B cell (primary cell): ENCODE data around the gene NFIB. TPM values are rescaled to one million over a fixed set of nuclear protein-coding genes. Genes with fewer than 3 reads are reported as not detected.

Source experiments
- ATAC-seq: fragments of 200-7000 bp; cut with Tn5 transposase; one replicate; pipeline ENCODE4 v1.10.0; 2021; ENCODE audit warnings: low read depth, mild to moderate bottlenecking, moderate number of reproducible peaks, moderate library complexity
- CTCF ChIA-PET: fragments of 350-600 bp; sonication (Branson Sonifier 250); formaldehyde crosslinking; loops from one replicate; lab custom pipeline; 2021; ENCODE audit warnings: antibody characterized with exemption, inconsistent platforms; lab: Charles Lee
- POLR2A ChIA-PET: fragments of 350-600 bp; sonication (Branson Sonifier 250); formaldehyde crosslinking; loops from one replicate; lab custom pipeline; 2021; ENCODE audit warnings: antibody characterized with exemption; lab: Charles Lee
- DNase-seq: peaks from one replicate; pipeline ENCODE4 v3.0.0; 2013
- H2AFZ ChIP-seq: 2 replicates; pipeline ENCODE4 v1.6.1; 2012; ENCODE audit warnings: mild to moderate bottlenecking, low read depth, low read length; ENCODE audit not compliant: insufficient read depth, poor library complexity, severe bottlenecking
- H3K27ac ChIP-seq, 2 donors: 1 replicate in 1 of 2; 2 replicates in 1 of 2; pipeline ENCODE4 v1.5.1; 2012 to 2013; ENCODE audit warnings: low read length in 2 of 2, mild to moderate bottlenecking in 2 of 2, moderate library complexity in 1 of 2
- H3K27me3 ChIP-seq, 4 experiments: fragments of 200-600 bp in 1 of 4; sonication (generic) in 1 of 4; replicated peaks in 1 of 4; 1 replicate in 2 of 4; 2 replicates in 2 of 4; pipeline versions ENCODE4 v1.6.1 to v1.7.0; 2013 to 2016; ENCODE audit warnings: low read length in 3 of 4, mild to moderate bottlenecking in 2 of 4, mixed read lengths in 1 of 4, moderate library complexity in 1 of 4; ENCODE audit not compliant: insufficient read depth in 4 of 4, control insufficient read depth in 3 of 4; ENCODE audit errors: control extremely low read depth in 1 of 4
- H3K36me3 ChIP-seq, 2 experiments: replicated peaks in 1 of 2; 1 replicate in 1 of 2; 2 replicates in 1 of 2; pipeline versions ENCODE4 v1.6.1 to v1.7.1; 2013; ENCODE audit warnings: low read length in 1 of 2; ENCODE audit not compliant: insufficient read depth in 2 of 2, control insufficient read depth in 1 of 2; ENCODE audit errors: control extremely low read depth in 1 of 2, extremely low read depth in 1 of 2
- H3K4me1 ChIP-seq, 2 donors: fragments of 200-600 bp in 1 of 2; sonication (generic) in 1 of 2; 1 replicate in 1 of 2; 2 replicates in 1 of 2; pipeline versions ENCODE4 v1.5.1 to v1.6.1; 2013 to 2017; ENCODE audit warnings: low read length in 2 of 2; ENCODE audit not compliant: control insufficient read depth in 2 of 2, insufficient read depth in 2 of 2
- H3K4me2 ChIP-seq: replicated peaks from 2 replicates; pipeline ENCODE3; 2012; ENCODE audit warnings: mild to moderate bottlenecking, low read depth, low read length; ENCODE audit not compliant: poor library complexity, severe bottlenecking
- H3K4me3 ChIP-seq, 5 experiments: fragments of 200-600 bp in 1 of 5; sonication (generic) in 1 of 5; 1 replicate in 3 of 5; 2 replicates in 2 of 5; pipeline versions ENCODE4 v1.5.1 to v1.7.0; 2011 to 2016; ENCODE audit warnings: low read length in 4 of 5, mild to moderate bottlenecking in 4 of 5, low read depth in 2 of 5, control low read depth in 1 of 5, moderate library complexity in 1 of 5; ENCODE audit not compliant: insufficient read depth in 1 of 5; ENCODE audit errors: control extremely low read depth in 1 of 5, extremely low read depth in 1 of 5
- H3K79me2 ChIP-seq: fragments of 200-600 bp; sonication (generic); one replicate; pipeline ENCODE4 v1.6.0; 2016; ENCODE audit warnings: low read length; ENCODE audit not compliant: control insufficient read depth, insufficient read depth
- H3K9ac ChIP-seq: fragments of 200-600 bp; sonication (generic); 2 replicates; pipeline ENCODE4 v1.6.1; 2017; ENCODE audit warnings: mild to moderate bottlenecking, low read length, moderate library complexity
- H3K9me3 ChIP-seq, 3 donors: one replicate each; pipeline versions ENCODE4 v1.6.1 to v1.7.1; 2013; ENCODE audit warnings: low read length in 2 of 3; ENCODE audit not compliant: control insufficient read depth in 2 of 3, insufficient read depth in 1 of 3; ENCODE audit errors: control extremely low read depth in 1 of 3
- H4K20me1 ChIP-seq: 2 replicates; pipeline ENCODE4 v1.6.0; 2012; ENCODE audit warnings: mild to moderate bottlenecking, low read length; ENCODE audit not compliant: insufficient read depth, control insufficient read depth, poor library complexity, severe bottlenecking
- H3K27ac Mint-ChIP-seq: one replicate; pipeline ENCODE4 v1.8.0; 2021; ENCODE audit warnings: mixed read lengths
- H3K27me3 Mint-ChIP-seq: one replicate; pipeline ENCODE4 v1.8.0; 2021; ENCODE audit warnings: mixed read lengths
- H3K4me1 Mint-ChIP-seq: one replicate; pipeline ENCODE4 v1.8.0; 2021; ENCODE audit warnings: mixed read lengths
- H3K4me3 Mint-ChIP-seq: one replicate; pipeline ENCODE4 v1.8.0; 2021; ENCODE audit warnings: mixed read lengths
- H3K9me3 Mint-ChIP-seq: one replicate; pipeline ENCODE4 v1.8.0; 2022; ENCODE audit warnings: mixed read lengths; ENCODE audit not compliant: insufficient read depth
- CTCF ChIP-seq: fragments of 200-600 bp; IDR thresholded peaks from one replicate; pipeline ENCODE4 v1.8.0; 2022; ENCODE audit warnings: antibody characterized with exemption, mild to moderate bottlenecking
- EZH2 ChIP-seq: IDR thresholded peaks from 2 replicates; pipeline ENCODE4 v1.6.1; 2012; ENCODE audit warnings: borderline replicate concordance, low read depth, mild to moderate bottlenecking, moderate library complexity, low read length; ENCODE audit not compliant: insufficient read depth, poor library complexity, severe bottlenecking
- WGBS: methylation state at CpG from one replicate; pipeline ENCODE4 v1.1.5; 2013; ENCODE audit warnings: missing lambda C conversion rate; ENCODE audit not compliant: insufficient coverage; 5-methylcytosine and 5-hydroxymethylcytosine counted together
- intact Hi-C: fragments of 100-400 bp; cut with micrococcal nuclease; formaldehyde crosslinking; loops from one replicate; pipeline ENCODE4 v1.10.0; 2022
- polyA plus RNA-seq: library from polyadenylated mRNA; depleted of rRNA; stranded (reverse); fragments of >200 nt; gene quantifications from 2 replicates; pipeline ENCODE4 v1.2.3, GENCODE V29; 2012
- total RNA-seq, 2 donors: library from RNA; stranded (reverse); fragments of 120-200 nt in 1 of 2; gene quantifications; 1 replicate in 1 of 2; 2 replicates in 1 of 2; pipeline versions ENCODE4 v1.2.3 to v1.2.4, GENCODE V29; 2013 to 2022

The NFIB gene
- total and polyA plus RNA-seq, 2 donors (not counting 1 experiment from before 2014, with no cell fraction given), result not detected

GRCh38 chr9:14098486-14099180 is 215.3 kb downstream of the NFIB start:
- no peak overlapping the region for H2AFZ ChIP-seq
- H3K9me3 ChIP-seq, result no peaks in the 10 kb centered on the region
- H3K79me2 ChIP-seq, result no peaks in the 10 kb centered on the region
- ATAC-seq (no peak), DNase-seq (no peak)
- no peaks in the 10 kb centered on the region for H3K4me1 ChIP-seq
- H3K36me3 ChIP-seq, result no peaks in the 10 kb centered on the region
- H3K4me3 Mint-ChIP-seq, result no peak overlapping the region
- ChIA-PET CTCF (no interaction called here), POLR2A (no interaction called here)
- H4K20me1 ChIP-seq, result no peaks in the 10 kb centered on the region
- intact Hi-C loops, result no loop called here
- H3K27ac Mint-ChIP-seq, result no peak overlapping the region
- H3K9ac ChIP-seq, result no peak overlapping the region
- no CpG with 5 or more reads among the region's 3 CpGs for WGBS
- no peaks in the 10 kb centered on the region for H3K9me3 Mint-ChIP-seq
- no peak overlapping the region for H3K27ac ChIP-seq
- TF ChIP-seq CTCF, result no peak
- no peak for TF ChIP-seq EZH2
- H3K4me1 Mint-ChIP-seq, result no peaks in the 10 kb centered on the region
- no peaks in the 10 kb centered on the region for H3K27me3 ChIP-seq
- H3K27me3 Mint-ChIP-seq, result no peaks in the 10 kb centered on the region
- H3K4me3 ChIP-seq, result no peak overlapping the region
- no peak overlapping the region for H3K4me2 ChIP-seq

- intact Hi-C loops, result no loop called here
- WGBS, result no CpG with 5 or more reads among the region's 6 CpGs
- H3K9ac ChIP-seq, result no peak overlapping the region
- TF ChIP-seq EZH2 (no peak), CTCF (no peak)
- H2AFZ ChIP-seq, result no peak overlapping the region
- no peak for ATAC-seq
- DNase-seq, result no peak
- Mint-ChIP-seq H3K27me3 (no peaks in the 10 kb centered on the region), H3K27ac (no peak overlapping the region), H3K4me1 (no peaks in the 10 kb centered on the region), H3K9me3 (no peaks in the 10 kb centered on the region), H3K4me3 (no peak overlapping the region)
- H3K4me2 ChIP-seq, result no peak overlapping the region
- no peak overlapping the region for H3K27ac ChIP-seq
- no peaks in the 10 kb centered on the region for H3K4me1 ChIP-seq
- POLR2A ChIA-PET, result no interaction called here
- no peaks in the 10 kb centered on the region for H3K79me2 ChIP-seq
- no peaks in the 10 kb centered on the region for H3K36me3 ChIP-seq
- H3K4me3 ChIP-seq, result no peak overlapping the region
- H3K27me3 ChIP-seq, result no peaks in the 10 kb centered on the region
- H3K9me3 ChIP-seq, result no peaks in the 10 kb centered on the region
- CTCF ChIA-PET, result no interaction called here
- no peaks in the 10 kb centered on the region for H4K20me1 ChIP-seq
These were observed 216.1 kb downstream of the NFIB start for GRCh38 chr9:14097666-14098415.
